OCI-LY1 (cell line): ENCODE results near the gene CLDN9.

Experiments used
- CTCF ChIP-seq: fragments of 200-600 bp; sonication (generic), shearing (Covaris generic); IDR thresholded peaks from 2 replicates; pipeline ENCODE4 v1.5.1; 2017; ENCODE audit warnings: mild to moderate bottlenecking, antibody characterized with exemption, low read length, moderate library complexity, mixed read lengths
- EZH2 ChIP-seq: fragments of 200-600 bp; sonication (generic), shearing (Covaris generic); IDR thresholded peaks from 2 replicates; pipeline ENCODE4 v1.8.0; 2017; ENCODE audit warnings: borderline replicate concordance, mixed run types, mild to moderate bottlenecking, antibody characterized with exemption, low read length, moderate library complexity, mixed read lengths

GRCh38 chr16:3022208-3022683 is 9.5 kb downstream of the CLDN9 start:
- TF ChIP-seq CTCF: no peak
- TF ChIP-seq EZH2: no peak
